ENCODE results near the gene RACGAP1.
A peak's percentile ranks its signal among the peaks of the same experiment; 100 is the strongest.

The RACGAP1 gene

GRCh38 chr12:49956663-49957569, 68.4 kb downstream of the RACGAP1 start:
- no peak for DNase-seq (ENCODE audit: low read depth in 2 of 2, low spot score in 1 of 2)

GRCh38 chr12:49955899-49956662, 69.2 kb downstream of the RACGAP1 start:
- no peak for DNase-seq (ENCODE audit: low read depth in 2 of 2, low spot score in 1 of 2)

GRCh38 chr12:49954863-49955830, 70.1 kb downstream of the RACGAP1 start:
- DNase-seq (ENCODE audit: low read depth in 2 of 2, low spot score in 1 of 2), result no peak

GRCh38 chr12:49953961-49954846, 71.1 kb downstream of the RACGAP1 start:
- DNase-seq (ENCODE audit: low read depth in 2 of 2, low spot score in 1 of 2), result no peak

- no peak for DNase-seq (ENCODE audit: low read depth in 2 of 2, low spot score in 1 of 2)
Measured at GRCh38 chr12:49953151-49953550, 72.1 kb downstream of the RACGAP1 start.

- no peak for DNase-seq (ENCODE audit: low read depth in 2 of 2, low spot score in 1 of 2)
Measured at GRCh38 chr12:49952391-49953055, 72.8 kb downstream of the RACGAP1 start.

- DNase-seq (ENCODE audit: low read depth in 2 of 2, low spot score in 1 of 2), result no peak
Measured at GRCh38 chr12:49951411-49952240, 73.7 kb downstream of the RACGAP1 start.

- no peak for DNase-seq (ENCODE audit: low read depth in 2 of 2, low spot score in 1 of 2)
Measured at GRCh38 chr12:49950273-49951251, 74.7 kb downstream of the RACGAP1 start, which contains the start of gene AQP2. AQP2 (plus strand) TSS chr12:49950737; CDS start chr12:49950831, 94 bp downstream.

- DNase-seq (ENCODE audit: low read depth in 2 of 2, low spot score in 1 of 2), result no peak
Measured at GRCh38 chr12:49949866-49950265, 75.4 kb downstream of the RACGAP1 start.

GRCh38 chr12:49948866-49949845, 76.1 kb downstream of the RACGAP1 start:
- no peak for DNase-seq (ENCODE audit: low read depth in 2 of 2, low spot score in 1 of 2)

- no peak for DNase-seq (ENCODE audit: low read depth in 2 of 2, low spot score in 1 of 2)
Measured at GRCh38 chr12:49947593-49948226, 77.6 kb downstream of the RACGAP1 start.

- DNase-seq (ENCODE audit: low read depth in 2 of 2, low spot score in 1 of 2), result no peak
Measured at GRCh38 chr12:49946497-49946896, 78.8 kb downstream of the RACGAP1 start.

- DNase-seq (ENCODE audit: low read depth in 2 of 2, low spot score in 1 of 2), result no peak
Measured at GRCh38 chr12:49946086-49946485, 79.2 kb downstream of the RACGAP1 start.

GRCh38 chr12:49945394-49946080, 79.8 kb downstream of the RACGAP1 start:
- DNase-seq (ENCODE audit: low read depth in 2 of 2, low spot score in 1 of 2), result peak; percentile 67 to 68

GRCh38 chr12:49944718-49945117, 80.6 kb downstream of the RACGAP1 start:
- DNase-seq (ENCODE audit: low read depth in 2 of 2, low spot score in 1 of 2), result no peak
